HEK293 (cell line): ENCODE data around the gene FAAH2.

Experiments used
- CTCF ChIP-seq: fragments of 450-650 bp; formaldehyde crosslinking; IDR thresholded peaks from 2 replicates; pipeline ENCODE4 v1.5.1; 2016; ENCODE audit warnings: missing biosample characterization, missing genetic modification characterization
- IKZF3 ChIP-seq: fragments of 450-650 bp; IDR thresholded peaks from 2 replicates; pipeline ENCODE4 v1.5.0; 2018; ENCODE audit warnings: missing biosample characterization, mild to moderate bottlenecking, missing genetic modification characterization, moderate library complexity
- SCRT1 ChIP-seq: fragments of 450-650 bp; formaldehyde crosslinking; IDR thresholded peaks from 2 replicates; pipeline ENCODE4 v1.5.1; 2016; ENCODE audit warnings: missing biosample characterization, missing genetic modification characterization, borderline replicate concordance
- ZBTB1 ChIP-seq: fragments of 450-650 bp; formaldehyde crosslinking; IDR thresholded peaks from 2 replicates; pipeline ENCODE4 v1.5.1; 2016; ENCODE audit warnings: missing biosample characterization, missing genetic modification characterization
- ZBTB10 ChIP-seq: fragments of 450-650 bp; formaldehyde crosslinking; IDR thresholded peaks from 2 replicates; pipeline ENCODE4 v1.5.1; 2016; ENCODE audit warnings: missing biosample characterization, missing genetic modification characterization
- ZNF112 ChIP-seq: fragments of 450-650 bp; formaldehyde crosslinking; IDR thresholded peaks from 2 replicates; pipeline ENCODE4 v1.5.0; 2017; ENCODE audit warnings: missing biosample characterization, missing genetic modification characterization
- ZNF311 ChIP-seq: fragments of 450-650 bp; formaldehyde crosslinking; IDR thresholded peaks from 2 replicates; pipeline ENCODE4 v1.5.1; 2017; ENCODE audit warnings: missing biosample characterization, missing genetic modification characterization, borderline replicate concordance
- ZNF610 ChIP-seq: fragments of 450-650 bp; formaldehyde crosslinking; IDR thresholded peaks from 2 replicates; pipeline ENCODE4 v1.5.1; 2016; ENCODE audit warnings: missing biosample characterization, missing genetic modification characterization, borderline replicate concordance

- TF ChIP-seq CTCF (no peak), ZNF311 (no peak), ZBTB10 (tag by site-specific recombination) (no peak), ZNF610 (tag by site-specific recombination) (no peak), IKZF3 (no peak), ZBTB1 (tag by site-specific recombination) (no peak), ZNF112 (tag by site-specific recombination) (no peak), SCRT1 (tag by site-specific recombination) (no peak)
These were observed 20.2 kb upstream of the FAAH2 start for GRCh38 chrX:57266275-57266674.
